Neural cell (in vitro differentiated cells): Measurements from ENCODE around the gene CDH12. TPM values are rescaled to one million over a fixed set of nuclear protein-coding genes. Genes with fewer than 3 reads are reported as not detected.

Experiments
- H2AFZ ChIP-seq: fragments of 200-600, 300-800 bp; sonication (generic), shearing (Covaris generic); 2 replicates; pipeline ENCODE4 v1.6.0; 2014; ENCODE audit warnings: low read depth, mild to moderate bottlenecking, antibody characterized with exemption, low read length, moderate library complexity
- H3F3A ChIP-seq: fragments of 200-600 bp; shearing (Covaris generic); 2 replicates; pipeline ENCODE4 v1.6.1; 2016; ENCODE audit warnings: mild to moderate bottlenecking, moderate library complexity, mixed read lengths, antibody characterized with exemption, low read length; ENCODE audit not compliant: insufficient read depth, poor library complexity, severe bottlenecking
- H3K27ac ChIP-seq: fragments of 200-600, 300-800 bp; sonication (generic), shearing (Covaris generic); 2 replicates; pipeline ENCODE4 v1.5.1; 2014; ENCODE audit warnings: mild to moderate bottlenecking, low read length, moderate library complexity
- H3K27me3 ChIP-seq: fragments of 300-800, 200-600 bp; sonication (generic), shearing (Covaris generic); 2 replicates; pipeline ENCODE4 v1.6.0; 2014; ENCODE audit warnings: mild to moderate bottlenecking, low read depth, low read length, moderate library complexity; ENCODE audit not compliant: insufficient read depth
- H3K36me3 ChIP-seq: fragments of 300-800, 200-600 bp; sonication (generic), shearing (Covaris generic); 2 replicates; pipeline ENCODE4 v1.5.1; 2014; ENCODE audit warnings: mild to moderate bottlenecking, antibody characterized with exemption, low read length, moderate library complexity; ENCODE audit not compliant: insufficient read depth
- H3K4me2 ChIP-seq: fragments of 300-800, 200-600 bp; sonication (generic), shearing (Covaris generic); 2 replicates; pipeline ENCODE4 v1.6.0; 2014; ENCODE audit warnings: mild to moderate bottlenecking, low read length
- H3K4me3 ChIP-seq: fragments of 300-800, 200-600 bp; sonication (generic), shearing (Covaris generic); 2 replicates; pipeline ENCODE4 v1.5.1; 2014; ENCODE audit warnings: mild to moderate bottlenecking, low read length, moderate library complexity
- H3K79me2 ChIP-seq: fragments of 200-600 bp; shearing (Covaris generic); replicated peaks from 2 replicates; pipeline ENCODE4 v1.6.0; 2014; ENCODE audit warnings: mild to moderate bottlenecking, low read length, moderate library complexity; ENCODE audit not compliant: insufficient read depth
- H3K9ac ChIP-seq: fragments of 300-800, 200-600 bp; sonication (generic), shearing (Covaris generic); 2 replicates; pipeline ENCODE4 v1.6.1; 2016; ENCODE audit warnings: mild to moderate bottlenecking, low read length, mixed read lengths
- H3K9me2 ChIP-seq: fragments of 200-600 bp; shearing (Covaris generic); 2 replicates; pipeline ENCODE4 v1.6.1; 2016; ENCODE audit warnings: mild to moderate bottlenecking, low read length, mixed read lengths; ENCODE audit not compliant: insufficient read depth
- H3K9me3 ChIP-seq: fragments of 200-600, 300-800 bp; sonication (generic), shearing (Covaris generic); 2 replicates; pipeline ENCODE4 v1.6.1; 2016; ENCODE audit warnings: mild to moderate bottlenecking, mixed run types, low read length, moderate library complexity, mixed read lengths
- H4K20me1 ChIP-seq: fragments of 200-600 bp; shearing (Covaris generic); 2 replicates; pipeline ENCODE4 v1.6.1; 2016; ENCODE audit warnings: mild to moderate bottlenecking, mixed run types; ENCODE audit not compliant: insufficient read depth
- CTCF ChIP-seq: fragments of 450-650 bp; IDR thresholded peaks from 2 replicates; pipeline ENCODE4 v1.5.1; 2014; ENCODE audit warnings: antibody characterized with exemption, mild to moderate bottlenecking, moderate library complexity; ENCODE audit not compliant: poor library complexity, severe bottlenecking
- EP300 ChIP-seq: fragments of 450-650 bp; conservative IDR thresholded peaks from 2 replicates; pipeline ENCODE4 v1.6.1; 2014; ENCODE audit warnings: antibody characterized with exemption, mild to moderate bottlenecking, moderate library complexity; ENCODE audit not compliant: poor library complexity, severe bottlenecking
- EZH2 ChIP-seq: fragments of 200-600, 300-800 bp; shearing (Covaris generic), sonication (generic); IDR thresholded peaks from 2 replicates; pipeline ENCODE4 v1.6.1; 2014; ENCODE audit warnings: antibody characterized with exemption, low read length, borderline replicate concordance, mild to moderate bottlenecking; ENCODE audit not compliant: insufficient read depth, poor library complexity, severe bottlenecking
- MXI1 ChIP-seq: fragments of 450-650 bp; conservative IDR thresholded peaks from 2 replicates; pipeline ENCODE4 v1.6.1; 2014; ENCODE audit warnings: antibody characterized with exemption, mild to moderate bottlenecking; ENCODE audit not compliant: poor library complexity, severe bottlenecking
- POLR2AphosphoS5 ChIP-seq: IDR thresholded peaks from 2 replicates; pipeline ENCODE4 v1.6.1; 2012
- RAD21 ChIP-seq: fragments of 450-650 bp; conservative IDR thresholded peaks from 2 replicates; pipeline ENCODE4 v1.6.1; 2014; ENCODE audit warnings: antibody characterized with exemption, mild to moderate bottlenecking, moderate library complexity
- REST ChIP-seq: IDR thresholded peaks from 2 replicates; pipeline ENCODE4 v1.6.1; 2012; ENCODE audit warnings: borderline replicate concordance
- SMC3 ChIP-seq: fragments of 450-650 bp; conservative IDR thresholded peaks from 2 replicates; pipeline ENCODE4 v1.6.1; 2014; ENCODE audit warnings: antibody characterized with exemption, mild to moderate bottlenecking, moderate library complexity; ENCODE audit not compliant: poor library complexity
- TAF1 ChIP-seq: IDR thresholded peaks from 2 replicates; pipeline ENCODE4 v1.6.1; 2012; ENCODE audit warnings: low read depth
- polyA plus RNA-seq: library from polyadenylated mRNA; depleted of rRNA; stranded (reverse); fragments of >200 nt; gene quantifications from 2 replicates; pipeline ENCODE4 v1.2.3, GENCODE V29; 2014

The CDH12 gene
- polyA plus RNA-seq, 1 donor from 2014 or later: 2.1 TPM

GRCh38 chr5:22306011-22306410, 547.1 kb downstream of the CDH12 start:
- H3K4me3 ChIP-seq: no peak overlapping the region
- H3K36me3 ChIP-seq: no peaks in the 10 kb centered on the region
- H4K20me1 ChIP-seq: no peaks in the 10 kb centered on the region
- TF ChIP-seq CTCF (no peak), REST (no peak), RAD21 (no peak), EP300 (no peak), TAF1 (no peak), MXI1 (no peak), SMC3 (no peak), EZH2 (no peak), POLR2AphosphoS5 (no peak)
- H3K79me2 ChIP-seq: no peaks in the 10 kb centered on the region
- H3K9ac ChIP-seq: no peak overlapping the region
- no peak overlapping the region for H3K4me2 ChIP-seq
- H3F3A ChIP-seq: no peaks in the 10 kb centered on the region
- no peaks in the 10 kb centered on the region for H3K27me3 ChIP-seq
- no peaks in the 10 kb centered on the region for H3K9me2 ChIP-seq
- no peak overlapping the region for H2AFZ ChIP-seq
- H3K27ac ChIP-seq: no peak overlapping the region
- no peaks in the 10 kb centered on the region for H3K9me3 ChIP-seq

GRCh38 chr5:22295832-22296231, 557.3 kb downstream of the CDH12 start:
- Histone ChIP-seq H3K4me2 (no peak overlapping the region), H4K20me1 (no peaks in the 10 kb centered on the region), H3K9ac (no peak overlapping the region), H2AFZ (no peak overlapping the region), H3K4me3 (no peak overlapping the region), H3K9me2 (no peaks in the 10 kb centered on the region), H3K27me3 (no peaks in the 10 kb centered on the region), H3K27ac (no peak overlapping the region), H3F3A (no peaks in the 10 kb centered on the region), H3K36me3 (no peaks in the 10 kb centered on the region), H3K9me3 (no peaks in the 10 kb centered on the region), H3K79me2 (no peaks in the 10 kb centered on the region)
- TF ChIP-seq EP300 (no peak), TAF1 (no peak), CTCF (no peak), RAD21 (no peak), SMC3 (no peak), EZH2 (no peak), MXI1 (no peak), REST (no peak), POLR2AphosphoS5 (no peak)
